Neuronal stem cell (in vitro differentiated cells): ENCODE measurements around the gene OXTR.
A peak's percentile ranks its signal among the peaks of the same experiment; 100 is the strongest.

Experiments
- DNase-seq: peaks from one replicate; pipeline ENCODE4 v3.0.0-alpha.2; 2013; ENCODE audit warnings: low spot score
- H2AFZ ChIP-seq: one replicate; pipeline ENCODE4 v1.6.1; 2013; ENCODE audit warnings: mild to moderate bottlenecking, low read length, inconsistent platforms
- H2AK5ac ChIP-seq: 2 replicates; pipeline ENCODE4 v1.6.1; 2013; ENCODE audit warnings: low read depth, mild to moderate bottlenecking, inconsistent platforms, low read length, moderate library complexity, mixed read lengths
- H2BK120ac ChIP-seq: 2 replicates; pipeline ENCODE4 v1.6.1; 2013; ENCODE audit warnings: low read depth, mild to moderate bottlenecking, inconsistent platforms, low read length, moderate library complexity, mixed read lengths
- H2BK12ac ChIP-seq: one replicate; pipeline ENCODE4 v1.6.1; 2013; ENCODE audit warnings: low read length, inconsistent platforms
- H2BK15ac ChIP-seq: 2 replicates; pipeline ENCODE4 v1.6.1; 2013; ENCODE audit warnings: mild to moderate bottlenecking, low read length, inconsistent platforms, mixed read lengths
- H2BK5ac ChIP-seq: one replicate; pipeline ENCODE4 v1.6.1; 2013; ENCODE audit warnings: inconsistent platforms, mild to moderate bottlenecking, low read length, moderate library complexity
- H3K14ac ChIP-seq: one replicate; pipeline ENCODE4 v1.6.1; 2013; ENCODE audit warnings: low read length, inconsistent platforms
- H3K18ac ChIP-seq: 2 replicates; pipeline ENCODE4 v1.6.1; 2013; ENCODE audit warnings: low read length, inconsistent platforms
- H3K23ac ChIP-seq: 2 replicates; pipeline ENCODE4 v1.6.1; 2013; ENCODE audit warnings: low read depth, mild to moderate bottlenecking, mixed read lengths, low read length, inconsistent platforms; ENCODE audit not compliant: poor library complexity
- H3K27ac ChIP-seq: replicated peaks from 3 replicates; pipeline ENCODE4 v1.5.1; 2013; ENCODE audit warnings: low read length, inconsistent platforms
- H3K27me3 ChIP-seq, 3 experiments: 2 replicates each; pipeline ENCODE4 v1.6.1; 2013; ENCODE audit warnings: low read length in 3 of 3, mild to moderate bottlenecking in 2 of 3, inconsistent platforms in 1 of 3, low read depth in 1 of 3, mixed read lengths in 1 of 3, moderate library complexity in 1 of 3; ENCODE audit not compliant: control insufficient read depth in 3 of 3, insufficient read depth in 3 of 3
- H3K36me3 ChIP-seq, 2 donors: replicated peaks in 1 of 2; 2 replicates each; pipeline ENCODE4 v1.6.1; 2013; ENCODE audit warnings: low read length in 2 of 2; ENCODE audit not compliant: control insufficient read depth in 2 of 2, insufficient read depth in 2 of 2
- H3K4ac ChIP-seq: 2 replicates; pipeline ENCODE4 v1.6.1; 2013; ENCODE audit warnings: inconsistent platforms, mild to moderate bottlenecking, low read length, moderate library complexity
- H3K4me1 ChIP-seq, 2 donors: 1 replicate in 1 of 2; 2 replicates in 1 of 2; pipeline ENCODE4 v1.6.1; 2013; ENCODE audit warnings: low read length in 2 of 2, low read depth in 1 of 2; ENCODE audit not compliant: control insufficient read depth in 2 of 2, insufficient read depth in 1 of 2
- H3K4me2 ChIP-seq: one replicate; pipeline ENCODE4 v1.6.1; 2013; ENCODE audit warnings: mild to moderate bottlenecking, low read length, inconsistent platforms; ENCODE audit not compliant: insufficient read depth, poor library complexity, severe bottlenecking
- H3K4me3 ChIP-seq, 2 donors: 2 replicates each; pipeline ENCODE4 v1.5.1; 2013; ENCODE audit warnings: low read length in 2 of 2, mild to moderate bottlenecking in 2 of 2, inconsistent platforms in 1 of 2, moderate library complexity in 1 of 2
- H3K79me1 ChIP-seq: one replicate; pipeline ENCODE4 v1.6.1; 2013; ENCODE audit warnings: low read depth, mild to moderate bottlenecking, inconsistent platforms, low read length, moderate library complexity
- H3K9ac ChIP-seq: one replicate; pipeline ENCODE4 v1.6.1; 2013; ENCODE audit warnings: mild to moderate bottlenecking, low read depth, low read length, inconsistent platforms; ENCODE audit not compliant: poor library complexity
- H3K9me3 ChIP-seq, 2 donors: replicated peaks in 1 of 2; 2 replicates each; pipeline versions ENCODE3 to v1.6.1; 2013; ENCODE audit warnings: low read length in 2 of 2, mild to moderate bottlenecking in 2 of 2, inconsistent platforms in 1 of 2, low read depth in 1 of 2, mixed read lengths in 1 of 2, moderate library complexity in 1 of 2; ENCODE audit not compliant: control insufficient read depth in 2 of 2, insufficient read depth in 1 of 2
- H4K8ac ChIP-seq: one replicate; pipeline ENCODE4 v1.6.1; 2013; ENCODE audit warnings: low read depth, mild to moderate bottlenecking, inconsistent platforms, low read length, moderate library complexity
- H4K91ac ChIP-seq: one replicate; pipeline ENCODE4 v1.6.1; 2013; ENCODE audit warnings: low read length, low read depth, mild to moderate bottlenecking, inconsistent platforms; ENCODE audit not compliant: poor library complexity
- WGBS, 2 donors: extraction: QIAGEN DNeasy Blood & Tissue Kit; methylation state at CpG; one replicate each; pipeline ENCODE4 v1.1.7; 2013; ENCODE audit warnings: missing lambda C conversion rate in 2 of 2, mixed read lengths in 1 of 2; ENCODE audit not compliant: insufficient read length in 2 of 2, insufficient replicate concordance in 1 of 2; ENCODE audit errors: extremely low coverage in 2 of 2; 5-methylcytosine and 5-hydroxymethylcytosine counted together

Gene OXTR

DNA sequence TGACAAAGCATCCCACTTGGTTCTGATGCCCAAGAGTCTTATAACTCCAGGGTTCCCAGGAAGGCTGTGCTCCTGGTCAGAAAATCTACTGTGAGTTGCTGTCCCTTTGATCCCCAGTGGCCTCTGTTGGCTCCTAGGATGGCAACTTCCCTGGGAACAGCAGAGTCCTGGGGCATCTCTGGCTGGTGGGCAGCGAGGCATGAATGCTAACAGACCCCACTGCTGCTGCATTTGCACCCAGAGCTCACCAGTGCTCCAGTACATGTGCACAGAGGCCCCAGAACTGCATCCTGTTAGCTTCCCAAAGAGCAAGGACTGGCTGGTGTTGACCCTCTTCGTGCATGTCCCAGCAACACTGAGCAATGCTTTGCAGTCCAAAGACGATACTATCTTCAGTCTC, 20.1 kb downstream of the OXTR start:
- no peak overlapping the region for H2AK5ac ChIP-seq
- no peak overlapping the region for H3K14ac ChIP-seq
- H3K18ac ChIP-seq, result peak overlapping the region; percentile 32
- no peaks in the 10 kb centered on the region for H3K36me3 ChIP-seq
- no peaks in the 10 kb centered on the region for H3K79me1 ChIP-seq
- peak overlapping the region; percentile 39 for H3K4ac ChIP-seq
- H4K91ac ChIP-seq, result no peak overlapping the region
- no peak overlapping the region for H2BK15ac ChIP-seq
- DNase-seq, result no peak
- H2BK120ac ChIP-seq, result no peak overlapping the region
- H3K4me3 ChIP-seq, result no peak overlapping the region
- no peaks in the 10 kb centered on the region for H3K4me1 ChIP-seq
- peak overlapping the region; percentile 61 for H3K23ac ChIP-seq
- H3K9ac ChIP-seq, result no peak overlapping the region
- no peak overlapping the region for H4K8ac ChIP-seq
- H3K27me3 ChIP-seq, result peaks cover 0 to 3% (median 0%) of the 10 kb centered on the region in 3 experiments
- H3K4me2 ChIP-seq, result no peak overlapping the region
- WGBS, 2 donors, result no CpG with 5 or more reads among the region's 3 CpGs
- H2BK5ac ChIP-seq, result no peak overlapping the region
- peak overlapping the region; percentile 12 for H2AFZ ChIP-seq
- H3K9me3 ChIP-seq, result peaks cover 0 to 12% of the 10 kb centered on the region in 2 donors
- H2BK12ac ChIP-seq, result no peak overlapping the region
- no peak overlapping the region for H3K27ac ChIP-seq

- Histone ChIP-seq H2BK12ac (no peak overlapping the region), H3K4me2 (no peak overlapping the region), H3K4me1 (peaks cover 1 to 10% of the 10 kb centered on the region in 2 donors), H2BK5ac (no peak overlapping the region), H2BK120ac (no peak overlapping the region), H2BK15ac (no peak overlapping the region), H4K8ac (no peak overlapping the region), H3K79me1 (no peaks in the 10 kb centered on the region), H2AK5ac (no peak overlapping the region), H3K18ac (no peak overlapping the region), H3K23ac (no peak overlapping the region), H2AFZ (no peak overlapping the region), H3K27ac (no peak overlapping the region), H3K27me3 (no peaks in the 10 kb centered on the region), H3K14ac (no peak overlapping the region), H3K4ac (no peak overlapping the region), H4K91ac (no peak overlapping the region), H3K9me3 (peaks cover 0 to 12% of the 10 kb centered on the region in 2 donors), H3K4me3 (no peak overlapping the region), H3K9ac (no peak overlapping the region), H3K36me3 (no peaks in the 10 kb centered on the region)
- no peak for DNase-seq
- WGBS, 2 donors, result no CpG with 5 or more reads among the region's 7 CpGs
These were observed 22.6 kb downstream of the OXTR start for GRCh38 chr3:8746780-8747345.

- H3K79me1 ChIP-seq, result no peaks in the 10 kb centered on the region
- no peak overlapping the region for H4K91ac ChIP-seq
- H3K23ac ChIP-seq, result no peak overlapping the region
- no CpG with 5 or more reads among the region's 25 CpGs for WGBS, 2 donors
- H3K18ac ChIP-seq, result peak overlapping the region; percentile 77
- no peak overlapping the region for H3K14ac ChIP-seq
- no peak overlapping the region for H3K4me3 ChIP-seq
- no peak overlapping the region for H2AFZ ChIP-seq
- no peaks in the 10 kb centered on the region for H3K36me3 ChIP-seq
- H2BK12ac ChIP-seq, result no peak overlapping the region
- H2BK120ac ChIP-seq, result no peak overlapping the region
- H2AK5ac ChIP-seq, result peak overlapping the region; percentile 28
- peaks cover 0 to 8% of the 10 kb centered on the region in 2 donors for H3K9me3 ChIP-seq
- no peak overlapping the region for H4K8ac ChIP-seq
- no peak overlapping the region for H3K4me2 ChIP-seq
- H2BK15ac ChIP-seq, result no peak overlapping the region
- no peak overlapping the region for H3K27ac ChIP-seq
- peaks cover 9 to 15% of the 10 kb centered on the region in 2 donors for H3K4me1 ChIP-seq
- H3K9ac ChIP-seq, result peak overlapping the region; percentile 18
- DNase-seq, result no peak
- no peaks in the 10 kb centered on the region for H3K27me3 ChIP-seq
- H3K4ac ChIP-seq, result no peak overlapping the region
- no peak overlapping the region for H2BK5ac ChIP-seq
These were observed 23.6 kb downstream of the OXTR start for GRCh38 chr3:8745619-8746370.

DNA sequence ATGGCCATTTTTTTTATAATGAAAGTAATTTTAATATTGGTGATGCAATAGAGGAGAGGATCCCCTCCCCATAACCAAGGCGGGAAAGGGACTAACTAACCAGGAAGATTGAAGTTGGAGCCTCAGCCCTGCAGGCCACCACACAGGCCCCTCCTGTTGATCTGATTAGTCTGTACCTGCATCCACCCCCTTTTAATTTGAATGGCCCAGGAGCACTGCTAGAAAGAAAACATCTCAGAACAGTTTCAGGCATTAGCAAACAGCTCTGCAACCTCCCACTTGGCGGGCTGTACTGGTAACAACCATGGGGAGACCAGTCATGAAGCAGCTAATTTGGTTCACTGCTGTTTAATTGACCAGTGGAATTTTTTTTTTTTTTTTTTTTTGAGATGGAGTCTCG, 25.5 kb downstream of the OXTR start:
- Histone ChIP-seq H3K36me3 (no peaks in the 10 kb centered on the region), H3K14ac (no peak overlapping the region), H3K9ac (no peak overlapping the region), H4K8ac (no peak overlapping the region), H2BK5ac (no peak overlapping the region), H2AFZ (no peak overlapping the region), H3K23ac (no peak overlapping the region), H3K4me2 (no peak overlapping the region), H2BK15ac (no peak overlapping the region), H2BK120ac (no peak overlapping the region), H3K4ac (no peak overlapping the region), H3K79me1 (no peaks in the 10 kb centered on the region), H3K27me3 (no peaks in the 10 kb centered on the region), H3K4me1 (peaks cover 11 to 18% of the 10 kb centered on the region in 2 donors), H2AK5ac (no peak overlapping the region), H2BK12ac (no peak overlapping the region), H3K9me3 (peaks cover 0 to 5% of the 10 kb centered on the region in 2 donors), H3K18ac (no peak overlapping the region), H3K27ac (no peak overlapping the region), H3K4me3 (no peak overlapping the region), H4K91ac (no peak overlapping the region)
- no peak for DNase-seq
- WGBS, 2 donors, result no CpG with 5 or more reads among the region's 3 CpGs
